T follicular helper cell (primary cell): ENCODE results near the gene EPB41L4B.
"Not testable (repeated sequence)": the region's sequence is repeated elsewhere in the genome, so short reads cannot be mapped to it uniquely, and the experiment has no call there.

ENCODE experiments used
- DNase-seq: peaks from one replicate; pipeline ENCODE4 v3.0.0-alpha.2; 2020; ENCODE audit warnings: low read depth

Gene EPB41L4B

DNA sequence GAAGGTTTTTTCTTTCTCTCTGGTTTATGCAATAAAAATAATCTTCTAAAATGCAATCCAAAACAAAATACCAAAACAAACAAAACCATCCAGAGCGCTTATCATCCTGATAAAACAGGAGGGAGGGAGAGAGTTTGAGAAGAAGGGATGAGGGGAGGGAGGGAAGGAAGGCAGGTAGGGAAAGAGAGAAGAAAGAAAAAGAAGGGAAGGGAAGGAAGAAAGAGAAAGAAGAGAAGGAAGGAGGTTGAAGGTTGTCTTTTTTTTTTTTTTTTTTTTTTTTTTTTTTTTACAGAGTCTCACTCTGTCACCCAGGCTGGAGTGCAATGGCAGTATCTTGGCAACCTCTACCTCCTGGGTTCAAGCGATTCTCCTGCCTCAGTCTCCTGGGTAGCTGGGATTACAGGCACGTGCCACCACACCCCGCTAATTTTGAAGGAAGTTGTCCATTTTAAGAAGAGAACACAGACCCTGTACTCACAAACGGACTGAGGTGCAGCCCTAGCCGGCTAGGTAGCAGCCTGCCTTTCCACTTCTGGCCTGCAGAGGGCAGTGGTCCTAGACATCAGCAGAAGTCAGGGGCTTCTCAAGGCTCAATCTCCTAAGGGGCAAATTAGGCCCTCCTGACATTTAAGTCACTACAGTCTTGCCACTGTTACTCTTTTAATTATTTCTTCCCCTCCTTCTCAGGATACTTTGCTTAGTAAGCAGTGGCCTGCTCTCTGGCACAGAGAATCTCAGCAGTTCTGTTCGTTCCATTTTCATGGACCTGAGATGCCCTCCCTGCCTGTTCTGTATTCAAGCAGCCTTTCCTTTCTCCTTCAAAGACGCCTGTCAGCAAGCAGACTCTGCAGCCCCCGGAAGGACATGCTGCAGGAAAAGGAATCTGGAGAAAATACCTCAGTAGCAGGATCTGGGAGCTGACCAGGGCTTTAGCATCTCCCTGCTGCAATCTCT, 76.4 kb downstream of the EPB41L4B start:
- peak; percentile 41 for DNase-seq

DNA sequence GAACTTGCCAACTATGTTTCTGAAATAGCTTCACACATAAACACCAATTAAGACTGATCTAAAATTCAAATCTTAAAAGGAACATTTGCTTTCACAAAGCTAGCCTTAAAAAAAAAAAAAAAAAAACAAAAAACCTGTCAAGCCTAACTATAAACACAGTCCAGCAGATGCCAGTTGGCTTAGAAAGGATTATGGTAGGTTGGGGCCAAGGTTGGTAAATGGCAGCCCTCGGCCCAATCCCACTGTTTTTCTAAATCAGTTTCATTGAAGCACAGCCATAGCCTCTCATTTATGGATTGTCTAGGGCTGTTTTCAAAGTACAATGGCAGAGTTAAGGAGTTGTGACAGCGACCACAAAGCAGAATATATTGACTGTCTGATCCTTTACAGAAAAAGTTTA, 78.1 kb downstream of the EPB41L4B start:
- DNase-seq = no peak

DNA sequence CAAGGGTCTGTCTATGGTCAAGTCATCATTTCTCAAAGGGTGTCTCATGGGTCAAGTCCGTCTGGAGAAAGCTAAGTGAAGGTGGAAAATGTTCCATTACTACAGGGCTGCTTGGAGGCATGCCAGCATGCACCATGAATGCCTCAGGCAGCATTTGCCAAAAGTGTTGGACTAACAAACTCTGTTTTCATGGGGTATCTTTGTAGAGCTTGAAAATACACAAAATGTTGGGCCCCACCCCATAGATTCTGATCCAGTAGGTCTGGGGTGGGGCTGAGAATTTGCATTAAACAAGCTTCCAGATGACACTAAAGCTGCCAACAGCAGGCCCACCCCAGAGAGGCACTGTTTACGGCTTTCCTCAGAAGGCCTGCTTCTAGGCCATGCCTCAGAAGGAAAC, 78.8 kb downstream of the EPB41L4B start:
- DNase-seq = no peak

DNA sequence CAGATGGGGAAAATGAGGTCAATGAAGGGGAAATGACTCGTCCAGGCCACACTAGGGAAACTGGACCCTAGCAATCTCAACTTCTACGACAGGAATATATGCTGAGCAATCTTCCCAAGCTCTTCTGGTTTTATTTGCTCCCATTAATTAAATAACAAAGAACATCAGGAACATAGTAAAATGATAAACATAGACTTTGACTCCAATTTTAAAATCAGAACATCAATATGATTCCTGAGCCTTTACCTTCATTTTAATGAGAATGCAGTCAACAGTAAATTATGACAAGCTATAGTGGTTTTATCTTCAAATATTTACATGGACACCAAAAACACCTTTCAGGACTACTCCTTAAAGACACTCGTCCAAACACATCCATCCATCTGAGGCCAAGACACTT, 79.7 kb downstream of the EPB41L4B start:
- no peak for DNase-seq

DNA sequence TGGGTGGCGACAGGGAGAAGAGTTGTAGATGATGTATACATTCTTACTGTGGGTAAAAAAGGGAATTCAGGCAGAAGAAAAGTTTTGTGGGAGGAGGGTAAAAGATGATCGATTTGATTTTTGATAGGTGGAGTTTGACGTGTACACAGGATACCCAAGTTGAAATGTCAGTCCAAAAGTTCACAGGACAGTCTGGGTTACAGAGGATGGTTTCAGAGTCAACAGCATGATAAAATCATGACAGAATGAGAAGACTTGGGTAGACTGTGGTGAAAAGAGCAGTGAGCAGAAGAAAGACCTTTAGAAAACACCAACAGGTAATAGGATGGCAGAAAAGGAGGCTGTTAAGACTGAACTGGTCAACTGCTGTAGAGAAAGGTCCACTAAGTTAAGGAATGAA, 81.6 kb downstream of the EPB41L4B start:
- no peak for DNase-seq

DNA sequence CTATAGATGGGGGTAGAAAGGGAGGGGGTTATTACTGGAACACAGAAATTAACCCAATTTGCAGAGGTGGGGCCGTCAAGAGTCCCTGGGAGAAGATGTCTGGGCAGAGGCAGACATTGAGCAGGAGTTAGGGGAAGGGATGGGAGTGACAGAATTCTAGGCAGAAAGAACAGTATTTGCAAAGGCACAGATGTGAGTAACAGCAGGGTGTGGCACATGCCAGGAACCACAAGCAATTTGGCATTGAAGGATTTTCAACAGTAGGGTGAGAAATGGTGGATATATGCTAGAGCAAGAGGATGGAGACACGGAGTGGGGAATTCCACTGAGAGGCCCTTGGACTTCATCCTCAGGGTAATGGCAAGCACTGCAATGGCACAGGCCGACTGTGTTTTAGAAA, 82.2 kb downstream of the EPB41L4B start:
- DNase-seq = no peak

DNA sequence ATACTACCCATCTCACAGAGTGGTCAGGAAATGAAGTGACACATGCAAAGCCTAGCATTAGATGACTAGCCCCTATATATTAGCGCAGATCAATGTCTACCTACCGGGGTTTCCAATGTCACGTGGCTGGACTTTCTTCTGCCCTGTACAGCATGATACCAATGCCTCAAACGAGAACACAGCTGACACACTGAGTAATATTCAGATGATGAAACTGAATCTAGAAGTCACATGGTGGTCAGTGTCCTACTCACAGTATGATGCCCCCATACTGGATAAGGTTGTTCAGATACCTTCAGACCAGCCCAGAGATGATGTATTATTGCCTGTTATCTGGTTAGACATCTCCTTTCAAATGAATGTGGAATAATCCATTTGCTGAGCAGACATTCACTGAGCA, 82.7 kb downstream of the EPB41L4B start:
- no peak for DNase-seq

DNA sequence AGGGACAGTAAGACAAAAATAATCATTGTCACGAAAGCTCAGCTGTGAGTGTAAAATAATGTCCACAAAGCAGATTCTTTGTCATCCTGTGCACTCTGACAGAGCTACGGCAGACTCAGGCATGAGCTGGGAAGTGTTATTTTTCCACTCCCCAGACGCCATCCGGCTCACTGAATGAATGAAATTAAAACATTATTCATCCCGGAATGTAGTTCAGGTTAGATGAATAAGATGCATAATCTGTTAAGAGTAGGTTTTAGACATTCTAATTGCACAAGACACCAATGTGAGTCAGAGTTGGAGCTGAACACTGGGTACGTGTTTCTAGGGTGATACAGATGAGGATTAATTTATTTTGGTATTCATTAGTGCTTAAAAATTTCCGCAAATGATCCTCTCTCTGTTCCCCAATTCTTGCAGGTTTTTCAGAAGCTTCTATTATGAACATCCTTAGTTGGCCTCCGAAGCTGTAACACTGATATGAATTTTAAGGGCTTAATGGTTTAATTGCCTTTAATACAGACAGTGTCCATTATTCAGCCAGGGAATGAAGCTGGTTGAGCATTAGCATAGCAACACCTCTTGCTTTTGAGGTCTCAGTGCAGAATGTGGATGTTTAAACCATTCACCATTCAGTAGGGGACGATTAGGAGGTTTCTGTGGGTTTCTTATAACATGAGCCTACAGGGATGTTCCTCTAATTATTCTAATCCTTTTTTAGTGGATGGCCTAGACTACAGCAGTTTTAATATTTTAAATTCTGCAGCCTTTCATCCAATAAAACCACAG, 88.2 kb downstream of the EPB41L4B start:
- DNase-seq = no peak

DNA sequence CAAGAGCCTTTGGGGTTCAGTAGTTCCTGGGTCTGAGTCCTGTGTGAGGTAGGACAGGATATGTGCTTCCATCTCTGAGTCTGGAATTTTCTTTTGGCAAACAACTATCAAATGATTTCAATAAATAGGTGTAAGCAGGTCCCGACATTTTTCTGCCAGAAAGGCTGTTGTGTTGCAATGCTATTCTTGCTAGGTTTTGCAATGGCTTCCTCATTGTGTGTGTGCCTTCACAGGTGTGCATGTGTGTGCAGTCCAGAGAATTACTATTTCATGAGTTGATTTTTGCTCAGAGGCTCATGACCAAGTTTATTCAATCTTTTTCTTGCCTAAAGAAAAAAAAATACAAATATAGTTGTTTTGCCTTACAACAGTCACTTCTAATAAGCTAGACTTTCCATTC, 89.3 kb downstream of the EPB41L4B start:
- DNase-seq = no peak

DNA sequence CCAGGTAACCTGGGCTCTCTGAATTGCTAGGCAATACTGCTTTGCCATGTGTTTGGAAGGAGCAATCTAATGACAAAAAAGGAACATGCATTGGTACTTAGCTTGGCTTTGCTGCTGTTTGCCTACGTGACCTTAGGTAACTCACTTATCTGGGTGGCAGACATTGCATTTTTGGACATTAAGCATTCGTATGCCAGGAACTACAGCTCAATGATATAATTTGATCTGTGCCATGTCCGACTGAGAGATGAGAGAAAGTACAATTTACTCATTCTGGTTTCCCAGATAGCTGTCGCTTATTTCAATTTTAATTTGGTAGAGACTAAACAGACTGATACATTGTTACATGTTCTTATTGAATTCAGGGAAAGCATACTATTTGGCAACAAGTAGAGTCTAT, 90.6 kb downstream of the EPB41L4B start:
- DNase-seq = no peak

DNA sequence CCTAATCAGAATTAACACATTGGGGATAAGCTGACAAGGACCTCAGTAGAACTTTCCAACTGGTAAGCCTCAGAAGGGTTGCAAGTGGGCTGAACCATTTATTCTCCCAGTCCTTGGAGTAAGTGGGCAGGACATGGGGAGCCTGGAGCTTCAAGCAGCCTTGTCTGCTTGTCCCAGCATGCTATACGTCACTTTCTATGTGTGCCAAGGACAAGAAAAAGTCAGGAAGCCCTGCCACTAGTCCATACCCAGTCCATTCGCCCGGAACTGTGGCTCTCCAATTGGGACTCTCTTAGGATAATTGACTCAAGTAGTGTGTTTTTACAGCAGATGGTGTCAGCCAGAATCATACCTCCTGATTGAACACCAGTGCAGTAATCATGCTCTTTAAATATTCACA, 91.2 kb downstream of the EPB41L4B start:
- DNase-seq = no peak

DNA sequence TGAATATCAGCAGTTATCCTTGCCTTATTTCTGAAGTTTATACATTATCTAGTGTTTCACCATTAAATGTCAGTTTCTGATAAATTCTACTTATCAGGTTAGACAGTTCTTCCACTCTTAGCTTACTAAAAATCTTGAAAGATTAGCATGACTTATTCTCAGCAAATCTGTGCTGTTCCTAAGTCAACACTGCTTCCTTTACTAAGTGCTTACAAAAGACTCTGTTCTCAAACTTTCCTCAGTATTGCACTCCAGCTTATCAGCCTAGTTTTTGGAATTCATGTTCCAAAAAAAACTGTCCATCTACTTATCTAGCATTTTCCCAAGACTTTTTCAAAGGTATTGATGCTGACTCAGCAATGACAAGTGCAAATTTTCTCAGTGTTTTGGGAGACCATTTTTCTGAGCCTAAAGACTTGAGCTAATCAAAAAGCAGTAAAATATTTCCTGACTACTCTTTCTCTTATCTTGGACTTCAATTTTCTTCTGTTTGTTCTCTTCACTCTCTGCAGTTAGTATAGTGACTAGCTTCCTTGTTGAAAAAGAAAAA, 92.7 kb downstream of the EPB41L4B start:
- no peak for DNase-seq

DNA sequence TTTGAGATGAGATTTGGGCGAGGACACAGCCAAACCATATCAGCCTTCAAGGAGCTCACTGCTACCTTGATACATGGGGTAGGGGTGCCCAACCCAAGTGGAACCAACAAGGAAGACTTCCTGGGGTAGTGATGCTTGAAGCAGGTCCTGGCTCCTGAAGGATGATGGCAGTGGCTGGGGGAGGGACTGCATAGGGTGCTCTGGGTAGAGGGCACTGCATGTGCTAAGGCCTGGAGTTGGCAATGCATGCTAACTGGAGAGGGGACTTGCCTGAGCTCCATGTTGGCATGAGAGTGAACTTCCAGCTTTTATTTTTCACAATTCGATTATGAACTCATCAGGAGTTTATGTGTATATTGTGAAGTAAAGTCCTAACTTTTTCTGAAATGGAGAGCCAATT, 95.2 kb downstream of the EPB41L4B start:
- DNase-seq = no peak

DNA sequence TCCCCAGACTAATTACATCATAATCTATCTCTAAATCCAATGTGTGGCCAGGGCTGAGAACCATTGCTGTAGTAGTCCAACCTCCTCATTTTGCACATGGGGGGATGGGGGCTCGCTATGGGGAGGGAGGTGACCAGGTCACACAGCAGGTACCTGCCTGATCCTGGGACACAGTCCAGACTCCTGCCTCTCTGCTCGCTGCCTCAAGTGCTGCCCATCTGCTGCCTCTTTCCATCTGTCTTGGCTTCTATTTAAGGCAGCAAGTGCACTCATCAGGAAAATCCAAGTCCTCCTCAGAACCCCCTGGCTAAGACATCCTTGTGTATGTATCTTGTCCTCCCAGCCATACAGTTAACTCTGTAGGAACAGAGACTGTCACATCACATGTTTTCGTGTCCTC, 96.1 kb downstream of the EPB41L4B start:
- no peak for DNase-seq

DNA sequence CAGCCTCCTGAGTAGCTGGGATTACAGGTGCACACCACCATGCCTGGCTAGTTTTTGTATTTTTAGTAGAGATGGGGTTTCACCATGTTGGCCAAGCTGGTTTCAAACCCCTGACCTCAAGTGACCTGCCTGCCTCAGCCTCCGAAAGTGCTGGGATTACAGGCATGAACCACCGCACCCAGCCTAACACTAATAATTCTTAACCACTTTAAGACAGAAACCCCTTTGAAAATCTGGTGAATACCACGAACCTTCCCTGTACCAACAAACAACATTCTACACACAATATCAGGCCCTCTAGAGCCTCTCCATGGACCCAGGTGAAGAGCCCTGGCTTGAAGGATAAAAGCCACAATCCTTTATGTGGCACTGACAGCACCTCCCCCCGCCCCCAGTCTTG, 102.6 kb downstream of the EPB41L4B start:
- not testable (repeated sequence) for DNase-seq

DNA sequence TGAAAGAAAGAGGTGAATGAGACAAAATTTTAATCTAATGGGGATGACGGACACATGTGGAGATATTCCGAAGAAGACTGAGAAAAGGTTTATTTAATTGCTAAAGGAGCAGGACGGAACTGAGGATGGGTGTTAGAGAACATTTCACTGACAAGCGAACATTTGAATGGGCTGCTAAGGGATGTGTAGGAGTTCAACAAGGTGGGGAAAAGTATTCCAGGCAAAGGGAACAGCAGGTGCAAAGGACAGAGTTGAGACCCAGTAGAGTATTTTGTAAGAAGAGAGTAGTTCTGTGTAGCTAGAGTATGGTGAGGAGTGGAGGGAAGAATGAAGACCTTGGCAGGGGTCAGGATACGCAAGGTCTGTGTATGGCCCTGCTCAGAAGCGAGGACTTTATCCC, 106.4 kb downstream of the EPB41L4B start:
- no peak for DNase-seq

DNA sequence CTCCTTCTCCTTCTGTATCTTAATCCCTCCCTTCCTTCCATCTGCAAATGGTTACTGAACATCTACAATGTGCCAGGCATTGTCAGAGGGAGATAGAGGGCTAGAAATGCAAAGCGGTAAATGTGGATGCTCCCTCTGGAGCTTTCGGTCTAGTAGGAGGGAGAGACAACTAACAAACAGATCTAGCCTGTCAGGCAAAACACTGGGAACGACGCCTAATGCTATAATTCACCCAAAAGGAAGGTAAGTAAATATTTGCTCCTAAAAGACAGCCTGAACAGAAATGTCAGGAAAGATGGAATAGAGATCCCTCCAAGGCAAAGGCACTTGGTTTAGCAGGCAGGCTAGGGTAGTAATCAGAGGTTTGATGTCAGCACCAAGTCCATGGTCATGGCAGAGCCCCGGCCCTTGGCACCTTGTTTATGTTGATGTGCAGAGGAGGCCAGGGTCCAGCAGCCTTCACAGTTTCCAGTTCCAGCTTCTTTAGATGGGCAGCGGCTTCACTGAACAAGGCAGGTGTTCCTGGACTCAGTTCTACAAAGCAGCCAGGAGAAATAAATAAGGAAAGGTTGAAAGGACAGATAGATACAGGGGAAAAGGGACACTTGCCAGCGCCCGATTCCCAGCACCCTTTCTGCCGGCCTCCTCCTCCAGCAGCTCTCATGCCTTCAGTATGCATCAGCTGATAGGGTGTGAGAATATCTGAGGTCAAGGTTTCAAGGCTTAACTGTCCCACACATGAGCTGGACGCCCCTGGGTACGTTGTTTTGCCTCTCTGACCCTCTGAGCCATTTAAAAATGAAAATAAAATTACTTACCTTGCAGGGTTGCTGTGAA, 107.4 kb downstream of the EPB41L4B start:
- DNase-seq = no peak

DNA sequence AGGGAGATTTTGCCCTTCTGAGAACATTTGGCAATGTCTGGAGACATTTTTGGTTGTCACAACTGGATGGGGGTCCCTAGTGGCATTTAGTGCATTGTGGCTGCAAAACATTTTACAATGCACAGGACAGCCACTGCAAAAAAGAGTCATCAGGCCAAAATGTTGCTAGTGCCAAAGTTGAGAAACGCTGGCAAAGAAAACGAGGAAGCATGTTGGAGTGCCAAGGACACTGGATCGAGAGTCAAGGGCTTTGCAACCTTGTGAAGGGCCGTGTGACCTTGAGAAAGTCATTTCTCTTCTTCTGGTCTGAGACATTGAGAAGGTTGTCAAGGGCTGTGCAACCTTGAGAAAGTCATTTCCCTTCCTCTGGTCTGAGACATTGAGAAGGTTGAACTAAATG, 108.1 kb downstream of the EPB41L4B start:
- no peak for DNase-seq

DNA sequence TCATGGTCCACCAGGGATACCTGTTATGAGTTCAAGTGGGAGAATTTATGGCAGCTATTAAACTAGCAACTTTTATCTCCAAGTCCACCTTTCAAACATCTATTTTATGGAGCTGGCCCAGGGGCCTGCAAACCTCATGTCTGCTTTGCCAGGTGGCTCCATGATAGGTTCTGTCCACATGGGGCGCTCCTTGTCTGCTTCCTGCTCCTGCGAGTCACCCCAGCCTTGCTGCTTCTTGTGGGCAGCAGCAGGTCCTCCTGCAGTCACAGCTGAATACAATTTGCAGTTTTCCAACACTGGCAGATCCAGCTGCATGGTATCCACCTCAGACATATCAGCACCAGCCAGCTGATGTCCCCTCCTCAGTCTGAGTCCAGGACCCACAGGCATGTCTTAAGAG, 114.2 kb downstream of the EPB41L4B start:
- no peak for DNase-seq

DNA sequence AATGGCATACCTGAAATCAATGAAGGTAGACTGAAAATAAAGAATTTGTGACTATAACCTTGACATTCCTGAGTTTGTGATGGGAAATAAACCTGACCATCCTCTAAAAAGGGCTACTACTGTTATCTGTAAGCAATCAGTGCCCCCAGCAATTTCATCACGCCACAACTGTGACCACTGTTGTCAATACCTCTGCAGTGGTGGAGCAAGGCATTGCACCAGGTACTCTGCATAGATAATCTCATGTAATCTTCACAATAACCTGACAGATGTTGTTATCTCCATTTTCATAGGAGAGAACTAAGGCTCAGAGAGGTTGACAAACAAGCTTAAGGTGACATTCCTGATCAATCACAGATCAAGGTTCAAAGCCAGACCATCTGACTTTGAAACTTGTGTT, 115.3 kb downstream of the EPB41L4B start:
- DNase-seq = no peak

DNA sequence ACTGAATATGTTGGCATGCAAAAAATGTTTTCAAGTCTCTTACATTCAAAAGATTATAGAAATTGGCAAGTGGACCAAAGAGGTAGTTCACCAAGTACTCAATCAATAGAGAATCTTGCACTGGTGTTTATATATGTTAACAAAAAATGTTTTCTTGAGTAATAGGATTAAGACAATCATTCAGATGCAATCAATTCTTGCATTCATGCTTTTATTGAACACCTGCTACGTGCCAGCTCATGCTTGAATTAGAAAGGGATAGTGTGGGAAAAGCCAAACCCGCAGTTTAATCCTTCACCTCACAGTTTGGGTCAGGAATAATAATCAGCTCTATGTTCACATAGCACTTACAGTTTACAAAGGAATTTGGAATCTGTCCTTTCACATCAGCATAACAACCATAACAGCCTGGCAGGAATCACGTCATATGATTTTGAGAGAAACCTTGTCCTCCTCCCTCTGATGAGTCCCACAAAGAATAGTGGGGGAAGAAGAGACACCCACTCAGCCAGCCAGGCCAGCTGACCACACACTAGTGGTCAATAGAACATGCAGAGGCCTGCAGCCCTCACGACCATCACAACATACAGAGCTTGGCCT, 117.0 kb downstream of the EPB41L4B start:
- no peak for DNase-seq

DNA sequence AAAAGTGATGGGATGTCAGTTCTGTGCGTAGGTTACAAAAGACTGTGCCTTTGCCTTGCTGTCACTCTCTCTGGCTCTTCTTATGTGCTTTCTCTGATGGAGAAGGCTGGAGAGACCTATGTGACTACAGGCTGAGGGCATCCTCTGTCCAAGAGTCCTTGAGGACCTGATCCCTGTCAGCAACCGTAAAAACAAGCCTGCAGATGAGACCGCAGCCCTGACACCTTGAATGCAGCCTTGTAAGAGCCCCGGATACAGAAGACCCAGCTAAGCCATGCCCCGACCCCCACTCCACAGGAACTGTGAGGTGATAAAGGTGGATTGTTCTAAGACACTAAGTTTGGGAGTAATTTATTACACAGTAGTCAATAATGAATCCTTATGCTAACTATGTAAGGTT, 121.2 kb downstream of the EPB41L4B start:
- DNase-seq = no peak
